Kidney tubule cell (primary cell): ENCODE results near the gene S100A8.

Experiments used
- DNase-seq: peaks from one replicate; pipeline ENCODE4 v3.0.0-alpha.2; 2018; ENCODE audit warnings: low spot score

The S100A8 gene

DNA sequence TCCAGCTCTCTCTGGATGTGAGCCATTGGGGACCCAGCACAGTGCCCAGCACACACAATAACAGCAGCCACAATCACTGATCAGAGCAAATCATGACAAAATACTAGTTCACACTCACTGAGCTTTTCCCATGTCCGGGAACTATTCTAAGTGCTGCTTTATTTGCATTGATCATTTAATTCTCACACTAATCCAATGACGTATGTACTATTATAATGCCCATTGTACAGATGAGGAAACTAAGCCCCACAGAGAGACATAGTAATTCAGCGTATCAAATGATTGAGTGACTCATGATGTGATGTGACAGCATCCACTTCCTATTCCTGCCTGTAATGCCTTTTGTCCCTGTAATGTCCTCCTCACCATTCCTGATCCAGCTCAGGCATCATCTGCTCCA, 1.9 kb upstream of the S100A8 start:
- no peak for DNase-seq

DNA sequence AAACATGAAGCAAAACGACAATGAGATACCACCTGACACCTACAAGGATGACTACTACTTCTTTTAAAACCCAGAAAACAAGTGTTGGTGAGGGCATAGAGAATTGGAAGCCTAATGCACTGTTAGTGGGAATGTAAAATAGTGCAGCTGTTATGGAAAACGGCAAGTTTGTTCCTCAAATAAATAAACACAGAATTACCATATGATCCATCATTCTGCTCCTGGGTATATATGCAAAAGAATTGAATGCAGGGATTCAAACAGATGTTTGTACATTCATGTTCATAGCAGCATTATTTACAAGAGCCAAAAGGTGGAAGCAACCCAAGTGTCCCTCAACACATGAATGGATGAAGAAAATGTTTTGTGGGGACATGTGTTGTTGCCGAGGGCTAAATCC, 1.4 kb upstream of the S100A8 start:
- no peak for DNase-seq

GRCh38 chr1:153389973-153390879, 647 bp downstream of the S100A8 start:
- no peak for DNase-seq

DNA sequence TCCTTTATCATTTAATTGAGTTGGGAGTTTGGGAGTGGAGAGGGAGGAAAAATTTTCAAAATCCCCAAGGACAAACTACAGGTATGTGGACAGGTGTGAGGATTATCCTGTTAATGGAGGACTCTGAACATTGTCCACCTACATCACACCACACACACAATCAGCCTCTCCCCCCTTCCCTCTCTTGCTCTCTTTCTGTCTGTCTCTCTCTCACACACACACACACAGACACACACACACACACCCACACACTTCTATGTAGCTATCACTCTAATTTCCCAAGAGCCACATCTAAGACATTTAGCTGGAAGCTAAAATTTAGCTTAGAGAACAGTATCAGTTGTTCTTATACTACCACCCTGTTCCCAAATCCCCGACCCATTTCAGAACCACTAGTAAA, 1.5 kb downstream of the S100A8 start:
- DNase-seq = no peak

GRCh38 chr1:153387785-153388184, 3.1 kb downstream of the S100A8 start:
- no peak for DNase-seq

DNA sequence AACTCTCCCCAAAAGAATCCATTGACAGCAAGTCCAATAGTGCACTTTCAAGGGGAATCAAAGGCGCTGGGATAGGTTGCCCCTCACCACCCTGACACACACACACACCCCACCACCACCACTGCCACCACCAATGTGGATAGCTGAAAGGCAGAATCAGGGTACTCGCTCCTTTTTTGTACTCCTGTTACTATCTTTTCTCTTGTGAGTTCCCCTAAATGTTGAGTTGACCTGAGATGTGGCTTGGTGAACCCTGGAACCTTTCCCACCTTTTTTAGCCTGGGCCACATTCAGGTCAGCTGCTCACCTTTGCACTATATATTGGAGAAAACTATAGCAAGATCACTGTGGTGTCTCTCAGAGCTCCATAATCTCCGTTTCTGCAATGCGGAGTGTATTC, 3.9 kb downstream of the S100A8 start:
- DNase-seq = no peak

DNA sequence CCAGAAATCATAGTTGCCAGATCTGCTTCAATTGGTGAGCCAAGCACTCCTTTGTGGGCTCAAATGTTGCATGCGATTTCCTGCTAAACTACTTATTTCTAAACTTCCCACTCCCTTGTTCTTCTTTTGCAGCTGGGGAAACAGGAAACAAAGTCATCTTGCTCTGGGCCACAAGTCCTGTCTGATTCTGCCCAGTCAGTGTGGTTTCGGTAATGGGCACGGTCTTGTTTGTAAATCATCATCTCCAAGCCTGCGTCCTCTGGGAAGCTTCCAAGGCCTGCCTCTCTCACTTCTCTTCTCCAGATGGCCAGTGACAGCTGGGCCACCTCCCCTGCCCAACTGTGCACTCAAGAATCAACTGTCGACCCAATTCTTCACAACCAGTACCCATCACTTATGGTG, 4.4 kb downstream of the S100A8 start:
- DNase-seq = no peak

DNA sequence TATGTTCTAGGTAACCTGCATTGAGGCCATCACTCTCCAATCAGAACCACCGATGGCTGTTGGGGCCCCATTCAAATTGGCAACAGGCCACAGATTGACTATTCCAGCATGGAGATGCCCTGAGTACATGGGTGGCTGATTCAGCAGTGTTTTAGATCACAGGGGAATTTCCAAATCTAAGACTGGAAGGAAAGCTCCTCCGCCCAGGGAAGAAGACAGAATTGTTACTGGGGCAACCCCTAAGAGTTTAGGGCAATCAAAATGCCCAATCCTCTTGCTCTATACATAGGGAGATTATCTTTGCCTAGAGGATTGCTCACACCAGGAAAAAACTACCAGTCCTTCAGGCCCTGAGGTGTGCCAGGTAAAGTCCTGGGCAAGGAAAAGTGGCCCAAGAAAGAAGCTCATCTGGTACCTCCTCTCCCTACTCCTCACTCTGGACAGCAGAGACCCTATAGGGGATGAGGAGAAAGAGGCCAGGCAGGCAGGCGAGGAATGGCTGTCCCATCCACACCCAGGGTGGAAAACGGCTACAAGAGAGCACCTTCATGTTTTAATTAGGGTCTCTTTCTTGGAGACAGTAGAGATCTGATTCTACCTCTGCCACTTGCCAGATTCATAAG, 5.8 kb downstream of the S100A8 start:
- peak; percentile 19 for DNase-seq

DNA sequence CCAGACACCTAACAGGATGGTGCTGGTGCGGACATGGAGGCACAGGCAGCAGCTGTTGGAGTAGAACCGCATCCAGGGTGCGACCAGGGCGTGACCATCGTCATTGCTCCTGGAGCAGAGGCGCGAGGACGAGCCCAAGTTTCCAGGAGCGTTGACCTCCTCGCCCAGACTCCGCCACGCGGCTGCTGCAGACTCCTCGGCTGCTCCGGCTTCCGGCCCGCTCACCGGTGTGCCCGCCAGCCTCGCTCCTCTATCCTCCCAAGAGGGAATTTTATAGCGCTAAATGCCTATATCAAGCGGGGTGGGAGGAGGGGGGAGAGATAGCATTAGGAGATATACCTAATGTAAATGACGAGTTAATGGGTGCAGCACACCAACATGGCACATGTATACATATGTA, 10.2 kb downstream of the S100A8 start:
- DNase-seq = no peak

- no peak for DNase-seq
These were observed 11.3 kb downstream of the S100A8 start for GRCh38 chr1:153379591-153379990.

- peak; percentile 88 for DNase-seq
These were observed 15.4 kb downstream of the S100A8 start, which contains the start of gene S100A12 for GRCh38 chr1:153375511-153375910. Gene S100A12 (minus strand): TSS chr1:153375621. CDS start chr1:153374592, 1,029 bp downstream.

DNA sequence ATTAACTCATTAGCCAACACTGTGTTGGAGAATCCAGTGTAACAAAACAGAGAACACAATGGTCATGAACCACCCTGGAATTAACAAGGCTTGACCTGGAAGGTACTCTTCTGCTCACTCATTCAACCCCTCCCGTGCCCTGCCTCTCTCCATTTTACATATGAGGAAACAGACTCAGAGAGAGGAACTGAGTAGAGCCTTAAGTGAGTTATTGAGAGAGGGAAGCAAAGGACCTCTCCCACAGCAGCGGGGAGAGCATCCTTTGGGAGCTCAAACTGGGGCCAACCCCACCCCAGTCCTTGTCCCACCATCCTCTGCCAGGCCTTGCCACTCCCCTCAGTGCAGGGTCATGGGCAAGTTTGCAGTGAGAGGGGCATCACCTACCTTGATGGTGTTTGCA, 16.8 kb downstream of the S100A8 start:
- DNase-seq = no peak

- DNase-seq = no peak
These were observed 18.3 kb downstream of the S100A8 start for GRCh38 chr1:153372571-153372970.

GRCh38 chr1:153371231-153371630, 19.6 kb downstream of the S100A8 start:
- no peak for DNase-seq

DNA sequence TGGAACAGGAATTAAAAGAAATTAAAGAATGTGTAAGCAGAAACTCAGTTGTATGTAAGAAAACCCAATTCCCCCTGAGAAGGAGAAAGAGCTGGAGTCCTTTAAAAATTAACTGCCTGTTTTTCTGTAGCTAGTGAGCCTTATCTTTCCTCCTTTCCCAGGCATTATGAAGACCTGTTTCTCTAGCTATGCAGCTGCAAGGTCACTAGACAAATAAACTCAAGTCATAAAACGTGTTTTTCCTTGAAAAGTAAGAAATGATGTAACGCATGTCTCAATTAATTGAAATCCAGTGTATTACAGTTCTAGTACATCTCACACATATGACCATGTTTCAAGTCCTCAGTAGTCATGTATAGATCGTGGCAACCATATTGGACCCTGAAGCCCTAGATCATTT, 20.7 kb downstream of the S100A8 start:
- no peak for DNase-seq

GRCh38 chr1:153368495-153368894, 22.4 kb downstream of the S100A8 start:
- DNase-seq = no peak

- no peak for DNase-seq
These were observed 23.8 kb downstream of the S100A8 start for GRCh38 chr1:153367090-153367489.

DNA sequence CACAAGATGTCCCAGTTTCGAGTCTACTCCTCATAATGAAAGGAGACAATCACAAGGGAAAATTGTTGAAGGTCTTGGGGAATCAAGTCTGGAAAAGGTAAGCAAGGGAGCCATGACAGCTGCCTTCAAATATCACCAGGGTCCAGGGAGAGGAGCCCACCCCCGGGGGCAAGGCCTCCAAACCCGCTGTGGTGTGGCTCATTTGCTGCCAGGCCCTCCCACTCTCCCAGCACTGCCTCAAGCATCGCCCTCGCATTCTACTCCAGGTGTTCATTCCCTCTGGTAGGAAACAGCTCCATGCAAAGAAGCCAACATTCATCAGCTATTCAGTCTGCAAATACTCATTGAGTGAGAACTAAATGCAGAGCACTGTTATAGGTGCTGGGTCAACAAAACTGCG, 24.6 kb downstream of the S100A8 start:
- DNase-seq = no peak

GRCh38 chr1:153365696-153366095, 25.2 kb downstream of the S100A8 start:
- no peak for DNase-seq

DNA sequence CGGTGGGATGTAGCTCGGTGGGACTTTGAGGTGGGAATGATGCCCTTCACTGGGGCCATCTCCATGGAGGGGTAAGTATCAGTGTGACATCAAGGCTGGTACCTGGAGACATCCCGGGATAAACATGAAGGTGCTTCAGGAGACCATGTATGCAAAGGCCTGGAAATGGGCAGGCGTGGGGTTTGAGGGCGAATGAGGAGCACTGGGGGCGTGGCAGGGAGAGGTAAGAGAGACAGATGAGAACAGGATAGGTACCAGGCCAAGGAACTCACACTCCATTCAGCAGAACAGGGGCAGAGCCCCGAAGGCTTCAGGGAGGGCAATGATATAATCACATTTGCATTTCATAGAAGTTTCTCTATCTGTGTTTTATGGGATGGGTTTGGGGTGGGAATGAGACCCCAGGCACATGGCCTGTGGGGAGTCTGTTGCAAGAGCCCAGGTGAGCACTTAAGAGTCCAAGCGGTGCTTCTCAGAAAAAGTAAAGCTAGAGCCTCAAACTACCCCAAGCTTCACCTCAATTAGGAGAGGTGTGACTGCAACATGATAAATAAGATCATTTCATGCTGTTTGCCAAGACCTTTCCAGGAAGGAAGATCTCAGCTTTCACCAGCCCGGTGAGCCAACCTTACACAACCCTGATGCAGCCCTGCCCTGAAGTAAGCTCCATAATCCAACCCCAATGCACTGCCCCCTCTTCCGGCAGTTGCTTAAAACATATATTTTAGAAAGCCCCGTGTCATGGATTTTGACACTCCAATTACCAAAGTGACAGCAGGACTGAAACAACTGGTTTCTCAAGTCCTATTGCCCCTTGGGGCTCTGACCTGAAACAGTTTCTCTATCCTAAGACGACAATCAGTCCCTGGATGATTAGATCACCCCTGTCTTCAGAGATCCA, 25.9 kb downstream of the S100A8 start:
- no peak for DNase-seq

DNA sequence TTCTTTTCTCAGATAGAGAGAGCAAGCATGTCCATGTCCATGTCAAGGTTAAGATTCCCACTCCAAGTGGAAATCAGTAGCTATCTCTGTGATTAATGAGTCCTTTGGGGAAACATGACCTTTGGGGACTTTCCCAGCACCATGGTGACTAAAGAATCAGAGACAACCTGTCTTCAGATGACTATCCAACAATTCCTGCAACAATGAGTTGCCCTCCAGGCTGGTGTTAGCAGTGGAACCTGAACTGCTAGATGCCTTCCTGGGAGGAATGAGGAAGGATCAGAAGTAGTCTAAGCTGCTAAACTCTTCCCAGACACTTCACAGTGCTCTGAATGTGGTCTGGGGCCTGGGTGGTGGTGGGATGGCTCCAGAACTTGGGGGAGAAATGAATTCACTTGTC, 26.7 kb downstream of the S100A8 start:
- peak; percentile 68 for DNase-seq

GRCh38 chr1:153363641-153364040, 27.2 kb downstream of the S100A8 start:
- DNase-seq = no peak
